GM12878 (cell line): Measurements from ENCODE around the gene RPS16. TPM values are rescaled to one million over a fixed set of nuclear protein-coding genes. Genes with fewer than 3 reads are reported as not detected.
A peak's percentile ranks its signal among the peaks of the same experiment; 100 is the strongest.

Source experiments
- IKZF1 ChIP-seq: fragments of 450-650 bp; conservative IDR thresholded peaks from 2 replicates; pipeline ENCODE4 v1.6.1; 2017; ENCODE audit warnings: antibody characterized with exemption, mild to moderate bottlenecking
- IRF4 ChIP-seq: IDR thresholded peaks from 2 replicates; pipeline ENCODE4 v1.6.1; 2011; ENCODE audit warnings: low read depth, low read length
- SMC3 ChIP-seq: IDR thresholded peaks from 2 replicates; pipeline ENCODE4 v1.6.1; 2011; ENCODE audit warnings: low read length, improper control_type of control experiment, borderline replicate concordance
- SPI1 ChIP-seq: IDR thresholded peaks from 2 replicates; pipeline ENCODE4 v1.6.1; 2011; ENCODE audit warnings: low read depth, mild to moderate bottlenecking, low read length, moderate library complexity, borderline replicate concordance; ENCODE audit not compliant: insufficient read depth
- SREBF2 ChIP-seq: IDR thresholded peaks from 2 replicates; pipeline ENCODE4 v1.6.1; 2012; ENCODE audit warnings: mild to moderate bottlenecking, low read length
- STAT3 ChIP-seq: IDR thresholded peaks from 2 replicates; pipeline ENCODE4 v1.6.1; 2011; ENCODE audit warnings: low read depth, low read length, improper control_type of control experiment
- ZNF622 ChIP-seq: fragments of 450-650 bp; IDR thresholded peaks from 2 replicates; pipeline ENCODE4 v1.6.1; 2017; ENCODE audit warnings: mild to moderate bottlenecking, inconsistent platforms
- polyA plus RNA-seq, 11 experiments: library from polyadenylated mRNA; depleted of rRNA in 4 of 11; unstranded in 6 of 11; stranded (reverse) in 5 of 11; fragments of >200 nt; fragmentation: Nextera tagmentation in 4 of 11; fragmentation: Illumina TruSeq in 1 of 11; extraction: Ambion mirVana in 4 of 11; extraction: Trizol in 1 of 11; gene quantifications; 1 replicate in 1 of 11; 2 replicates in 10 of 11; pipeline versions ENCODE4 v1.2.1 to v1.2.3, GENCODE V29; 2011 to 2016; ENCODE audit warnings: inconsistent platforms in 2 of 11, missing spikeins in 2 of 11, low read depth in 1 of 11
- total RNA-seq, 4 experiments: library from RNA; depleted of rRNA in 3 of 4; stranded (reverse); fragments of >200 nt in 3 of 4; fragmentation: Illumina TruSeq in 1 of 4; extraction: Trizol in 1 of 4; gene quantifications; 2 replicates each; pipeline versions ENCODE4 v1.2.1 to v1.2.3, GENCODE V29; 2013 to 2021
- TF ChIP-seq, protein P1 (sequence below): fragments of 450-650 bp; IDR thresholded peaks from 2 replicates; pipeline ENCODE4 v1.6.1; 2017; ENCODE audit warnings: mild to moderate bottlenecking, moderate library complexity
- TF ChIP-seq, protein P2 (sequence below): IDR thresholded peaks from 2 replicates; pipeline ENCODE4 v1.6.1; 2012; ENCODE audit warnings: mild to moderate bottlenecking, low read depth, low read length
- TF ChIP-seq, protein P3 (sequence below): fragments of 450-650 bp; IDR thresholded peaks from 2 replicates; pipeline ENCODE4 v1.6.1; 2018; ENCODE audit warnings: mild to moderate bottlenecking, low read depth, moderate library complexity; ENCODE audit not compliant: partially characterized antibody
- TF ChIP-seq, protein P4 (sequence below): fragments of 450-650 bp; IDR thresholded peaks from 2 replicates; pipeline ENCODE4 v1.6.1; 2017; ENCODE audit warnings: borderline replicate concordance

The RPS16 gene
- total and polyA plus RNA-seq, 10 of the 15 experiments (the other 5 are each of a cell fraction or from before 2014, with no cell fraction given) = 148 to 4,810 (median 2,343) TPM

DNA sequence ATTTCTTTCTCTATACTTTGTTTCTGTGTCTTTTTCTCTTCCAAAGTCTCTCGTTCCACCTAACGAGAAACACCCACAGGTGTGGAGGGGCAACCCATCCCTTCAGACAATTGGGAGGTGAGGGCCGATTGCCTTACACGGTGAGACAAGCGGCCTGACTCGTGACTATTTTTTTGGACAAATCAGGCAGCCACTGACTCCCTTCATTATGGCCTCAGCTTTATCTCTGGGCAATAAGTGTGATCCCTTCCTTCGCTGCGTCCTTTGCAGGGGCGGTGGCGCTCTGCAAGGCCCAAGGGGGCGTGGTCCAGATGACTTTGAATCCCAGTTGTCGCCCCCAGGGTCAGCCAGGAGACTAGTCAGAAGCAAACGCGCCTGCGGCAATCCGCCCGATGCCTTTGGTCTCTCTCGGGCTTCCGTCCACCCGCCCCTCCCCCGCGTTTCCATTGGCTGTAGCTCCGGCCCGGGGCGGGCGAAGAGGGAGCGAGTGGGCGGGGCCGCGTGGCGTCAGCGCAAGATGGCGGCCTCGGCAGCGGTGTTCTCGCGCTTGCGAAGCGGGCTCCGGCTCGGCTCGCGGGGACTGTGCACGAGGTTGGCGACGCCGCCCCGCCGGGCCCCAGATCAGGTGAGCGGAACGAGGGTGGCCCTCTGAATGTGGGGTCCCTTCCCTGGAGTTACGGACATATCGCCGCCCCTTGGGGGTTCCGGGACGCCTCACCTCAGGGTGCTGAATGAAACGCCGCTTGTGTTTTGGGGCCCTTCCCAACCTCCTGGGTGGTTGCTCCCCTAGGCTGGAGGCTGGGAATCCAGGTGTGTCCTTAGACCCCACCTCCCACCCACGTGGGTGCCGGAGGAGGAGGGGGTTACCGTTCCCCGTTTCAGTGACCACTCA is 44.8 kb upstream of the RPS16 start, which contains the start of gene TIMM50 (continued):
- peak; percentile 75 for TF ChIP-seq IKZF1
- no peak for TF ChIP-seq ZNF622
- TF ChIP-seq, protein P1, sequence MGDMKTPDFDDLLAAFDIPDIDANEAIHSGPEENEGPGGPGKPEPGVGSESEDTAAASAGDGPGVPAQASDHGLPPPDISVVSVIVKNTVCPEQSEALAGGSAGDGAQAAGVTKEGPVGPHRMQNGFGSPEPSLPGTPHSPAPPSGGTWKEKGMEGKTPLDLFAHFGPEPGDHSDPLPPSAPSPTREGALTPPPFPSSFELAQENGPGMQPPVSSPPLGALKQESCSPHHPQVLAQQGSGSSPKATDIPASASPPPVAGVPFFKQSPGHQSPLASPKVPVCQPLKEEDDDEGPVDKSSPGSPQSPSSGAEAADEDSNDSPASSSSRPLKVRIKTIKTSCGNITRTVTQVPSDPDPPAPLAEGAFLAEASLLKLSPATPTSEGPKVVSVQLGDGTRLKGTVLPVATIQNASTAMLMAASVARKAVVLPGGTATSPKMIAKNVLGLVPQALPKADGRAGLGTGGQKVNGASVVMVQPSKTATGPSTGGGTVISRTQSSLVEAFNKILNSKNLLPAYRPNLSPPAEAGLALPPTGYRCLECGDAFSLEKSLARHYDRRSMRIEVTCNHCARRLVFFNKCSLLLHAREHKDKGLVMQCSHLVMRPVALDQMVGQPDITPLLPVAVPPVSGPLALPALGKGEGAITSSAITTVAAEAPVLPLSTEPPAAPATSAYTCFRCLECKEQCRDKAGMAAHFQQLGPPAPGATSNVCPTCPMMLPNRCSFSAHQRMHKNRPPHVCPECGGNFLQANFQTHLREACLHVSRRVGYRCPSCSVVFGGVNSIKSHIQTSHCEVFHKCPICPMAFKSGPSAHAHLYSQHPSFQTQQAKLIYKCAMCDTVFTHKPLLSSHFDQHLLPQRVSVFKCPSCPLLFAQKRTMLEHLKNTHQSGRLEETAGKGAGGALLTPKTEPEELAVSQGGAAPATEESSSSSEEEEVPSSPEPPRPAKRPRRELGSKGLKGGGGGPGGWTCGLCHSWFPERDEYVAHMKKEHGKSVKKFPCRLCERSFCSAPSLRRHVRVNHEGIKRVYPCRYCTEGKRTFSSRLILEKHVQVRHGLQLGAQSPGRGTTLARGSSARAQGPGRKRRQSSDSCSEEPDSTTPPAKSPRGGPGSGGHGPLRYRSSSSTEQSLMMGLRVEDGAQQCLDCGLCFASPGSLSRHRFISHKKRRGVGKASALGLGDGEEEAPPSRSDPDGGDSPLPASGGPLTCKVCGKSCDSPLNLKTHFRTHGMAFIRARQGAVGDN = 0 out of 2 replicates have a peak, but pooled peaks have one; percentile 30
- no peak for TF ChIP-seq STAT3
- TF ChIP-seq IRF4 = 0 out of 2 replicates have a peak, but pooled peaks have one; percentile 8
- TF ChIP-seq, protein P2, sequence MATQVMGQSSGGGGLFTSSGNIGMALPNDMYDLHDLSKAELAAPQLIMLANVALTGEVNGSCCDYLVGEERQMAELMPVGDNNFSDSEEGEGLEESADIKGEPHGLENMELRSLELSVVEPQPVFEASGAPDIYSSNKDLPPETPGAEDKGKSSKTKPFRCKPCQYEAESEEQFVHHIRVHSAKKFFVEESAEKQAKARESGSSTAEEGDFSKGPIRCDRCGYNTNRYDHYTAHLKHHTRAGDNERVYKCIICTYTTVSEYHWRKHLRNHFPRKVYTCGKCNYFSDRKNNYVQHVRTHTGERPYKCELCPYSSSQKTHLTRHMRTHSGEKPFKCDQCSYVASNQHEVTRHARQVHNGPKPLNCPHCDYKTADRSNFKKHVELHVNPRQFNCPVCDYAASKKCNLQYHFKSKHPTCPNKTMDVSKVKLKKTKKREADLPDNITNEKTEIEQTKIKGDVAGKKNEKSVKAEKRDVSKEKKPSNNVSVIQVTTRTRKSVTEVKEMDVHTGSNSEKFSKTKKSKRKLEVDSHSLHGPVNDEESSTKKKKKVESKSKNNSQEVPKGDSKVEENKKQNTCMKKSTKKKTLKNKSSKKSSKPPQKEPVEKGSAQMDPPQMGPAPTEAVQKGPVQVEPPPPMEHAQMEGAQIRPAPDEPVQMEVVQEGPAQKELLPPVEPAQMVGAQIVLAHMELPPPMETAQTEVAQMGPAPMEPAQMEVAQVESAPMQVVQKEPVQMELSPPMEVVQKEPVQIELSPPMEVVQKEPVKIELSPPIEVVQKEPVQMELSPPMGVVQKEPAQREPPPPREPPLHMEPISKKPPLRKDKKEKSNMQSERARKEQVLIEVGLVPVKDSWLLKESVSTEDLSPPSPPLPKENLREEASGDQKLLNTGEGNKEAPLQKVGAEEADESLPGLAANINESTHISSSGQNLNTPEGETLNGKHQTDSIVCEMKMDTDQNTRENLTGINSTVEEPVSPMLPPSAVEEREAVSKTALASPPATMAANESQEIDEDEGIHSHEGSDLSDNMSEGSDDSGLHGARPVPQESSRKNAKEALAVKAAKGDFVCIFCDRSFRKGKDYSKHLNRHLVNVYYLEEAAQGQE = no peak
- TF ChIP-seq, protein P3, sequence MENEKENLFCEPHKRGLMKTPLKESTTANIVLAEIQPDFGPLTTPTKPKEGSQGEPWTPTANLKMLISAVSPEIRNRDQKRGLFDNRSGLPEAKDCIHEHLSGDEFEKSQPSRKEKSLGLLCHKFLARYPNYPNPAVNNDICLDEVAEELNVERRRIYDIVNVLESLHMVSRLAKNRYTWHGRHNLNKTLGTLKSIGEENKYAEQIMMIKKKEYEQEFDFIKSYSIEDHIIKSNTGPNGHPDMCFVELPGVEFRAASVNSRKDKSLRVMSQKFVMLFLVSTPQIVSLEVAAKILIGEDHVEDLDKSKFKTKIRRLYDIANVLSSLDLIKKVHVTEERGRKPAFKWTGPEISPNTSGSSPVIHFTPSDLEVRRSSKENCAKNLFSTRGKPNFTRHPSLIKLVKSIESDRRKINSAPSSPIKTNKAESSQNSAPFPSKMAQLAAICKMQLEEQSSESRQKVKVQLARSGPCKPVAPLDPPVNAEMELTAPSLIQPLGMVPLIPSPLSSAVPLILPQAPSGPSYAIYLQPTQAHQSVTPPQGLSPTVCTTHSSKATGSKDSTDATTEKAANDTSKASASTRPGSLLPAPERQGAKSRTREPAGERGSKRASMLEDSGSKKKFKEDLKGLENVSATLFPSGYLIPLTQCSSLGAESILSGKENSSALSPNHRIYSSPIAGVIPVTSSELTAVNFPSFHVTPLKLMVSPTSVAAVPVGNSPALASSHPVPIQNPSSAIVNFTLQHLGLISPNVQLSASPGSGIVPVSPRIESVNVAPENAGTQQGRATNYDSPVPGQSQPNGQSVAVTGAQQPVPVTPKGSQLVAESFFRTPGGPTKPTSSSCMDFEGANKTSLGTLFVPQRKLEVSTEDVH = no peak
- TF ChIP-seq SPI1 = no peak
- TF ChIP-seq SREBF2 = no peak
- TF ChIP-seq SMC3 = no peak
- TF ChIP-seq, protein P4, sequence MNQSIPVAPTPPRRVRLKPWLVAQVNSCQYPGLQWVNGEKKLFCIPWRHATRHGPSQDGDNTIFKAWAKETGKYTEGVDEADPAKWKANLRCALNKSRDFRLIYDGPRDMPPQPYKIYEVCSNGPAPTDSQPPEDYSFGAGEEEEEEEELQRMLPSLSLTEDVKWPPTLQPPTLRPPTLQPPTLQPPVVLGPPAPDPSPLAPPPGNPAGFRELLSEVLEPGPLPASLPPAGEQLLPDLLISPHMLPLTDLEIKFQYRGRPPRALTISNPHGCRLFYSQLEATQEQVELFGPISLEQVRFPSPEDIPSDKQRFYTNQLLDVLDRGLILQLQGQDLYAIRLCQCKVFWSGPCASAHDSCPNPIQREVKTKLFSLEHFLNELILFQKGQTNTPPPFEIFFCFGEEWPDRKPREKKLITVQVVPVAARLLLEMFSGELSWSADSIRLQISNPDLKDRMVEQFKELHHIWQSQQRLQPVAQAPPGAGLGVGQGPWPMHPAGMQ = no peak
